Measurements from ENCODE around the gene C1QC. TPM values are rescaled to one million over a fixed set of nuclear protein-coding genes. Genes with fewer than 3 reads are reported as not detected.

The C1QC gene
- 11.7 TPM for total RNA-seq

DNA sequence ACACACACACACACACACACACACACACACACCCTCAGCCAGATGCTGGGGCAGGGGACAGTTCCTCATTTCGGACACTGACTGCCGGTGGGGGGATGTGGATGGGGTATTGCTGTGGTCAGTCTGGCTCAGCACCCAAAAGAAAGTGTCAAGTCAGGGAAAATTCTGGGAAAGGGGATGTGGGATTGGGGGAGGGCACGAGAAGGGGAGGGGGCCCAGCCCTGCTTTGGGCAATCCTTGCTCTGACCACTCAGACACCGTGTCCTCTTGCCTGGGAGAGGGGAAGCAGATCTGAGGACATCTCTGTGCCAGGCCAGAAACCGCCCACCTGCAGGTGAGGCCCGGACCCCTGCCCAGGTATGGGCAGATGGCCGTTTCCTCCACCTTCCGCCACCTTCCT lies at the start of gene C1QC:
C1QC (plus strand) TSS at position 253 of the 400 bp plus-strand sequence. CDS start 391 bp downstream, outside the sequence.
- ATAC-seq: no peak

DNA sequence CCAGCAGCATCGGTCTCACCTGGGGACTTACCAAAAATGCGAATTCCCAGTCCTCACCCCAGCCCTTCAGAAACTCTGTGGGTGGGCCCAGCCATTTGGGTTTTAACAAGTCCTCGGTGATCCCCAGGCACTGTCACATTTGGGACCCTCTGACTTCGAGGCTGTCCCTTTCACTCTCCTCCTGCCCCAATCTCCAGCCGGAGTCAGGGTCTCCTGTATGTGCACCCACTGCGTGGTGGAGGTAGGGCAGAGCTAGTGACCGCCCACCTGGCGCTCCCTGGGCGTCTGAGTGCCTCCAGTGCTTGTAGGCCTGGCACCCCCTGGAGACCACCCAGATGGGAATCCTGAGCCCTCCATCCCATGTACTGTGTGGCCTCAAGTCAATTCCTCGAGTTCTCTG lies 49.0 kb upstream of the C1QC start:
- no peak for ATAC-seq

DNA sequence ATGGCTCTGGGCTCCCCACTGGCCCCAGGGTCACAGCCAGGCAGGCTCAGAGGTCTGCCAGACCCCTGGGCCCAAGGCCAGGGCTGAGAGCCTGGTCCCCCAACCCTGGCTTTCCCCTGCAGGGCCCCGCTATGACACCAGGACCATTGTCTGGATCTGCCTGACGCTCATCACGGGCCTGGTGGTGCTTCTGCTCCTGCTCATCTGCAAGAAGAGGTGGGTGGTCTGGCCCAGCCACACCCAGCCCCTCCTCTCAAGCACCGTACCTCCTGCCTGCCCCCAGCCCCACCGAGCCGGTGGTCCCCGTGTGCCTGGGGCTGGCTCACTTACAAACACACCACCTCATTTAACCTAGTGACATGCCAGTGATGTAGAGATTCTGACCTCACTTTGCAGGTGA lies 48.3 kb upstream of the C1QC start:
- ATAC-seq: no peak

DNA sequence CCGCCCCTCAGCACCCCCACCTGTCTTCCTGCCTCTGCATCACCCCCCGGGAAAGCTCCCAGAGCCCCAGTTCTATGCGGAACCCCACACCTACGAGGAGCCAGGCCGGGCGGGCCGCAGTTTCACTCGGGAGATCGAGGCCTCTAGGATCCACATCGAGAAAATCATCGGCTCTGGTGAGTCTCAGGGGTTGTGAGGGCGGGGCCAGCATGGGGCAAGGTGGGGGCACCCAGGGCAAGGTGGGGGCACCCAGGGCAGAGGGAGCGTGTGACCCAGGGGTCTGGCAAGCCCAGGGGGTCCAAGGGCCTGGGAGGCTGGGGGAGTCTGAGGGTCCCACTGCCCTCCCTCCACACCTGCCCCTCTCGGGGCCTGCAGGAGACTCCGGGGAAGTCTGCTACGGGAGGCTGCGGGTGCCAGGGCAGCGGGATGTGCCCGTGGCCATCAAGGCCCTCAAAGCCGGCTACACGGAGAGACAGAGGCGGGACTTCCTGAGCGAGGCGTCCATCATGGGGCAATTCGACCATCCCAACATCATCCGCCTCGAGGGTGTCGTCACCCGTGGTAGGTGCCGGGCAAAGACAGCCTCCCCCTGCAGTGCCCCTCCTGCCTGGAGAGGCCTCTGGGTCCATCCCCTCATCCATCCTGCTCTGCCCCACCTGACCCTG lies 46.0 kb upstream of the C1QC start:
- ATAC-seq: no peak

DNA sequence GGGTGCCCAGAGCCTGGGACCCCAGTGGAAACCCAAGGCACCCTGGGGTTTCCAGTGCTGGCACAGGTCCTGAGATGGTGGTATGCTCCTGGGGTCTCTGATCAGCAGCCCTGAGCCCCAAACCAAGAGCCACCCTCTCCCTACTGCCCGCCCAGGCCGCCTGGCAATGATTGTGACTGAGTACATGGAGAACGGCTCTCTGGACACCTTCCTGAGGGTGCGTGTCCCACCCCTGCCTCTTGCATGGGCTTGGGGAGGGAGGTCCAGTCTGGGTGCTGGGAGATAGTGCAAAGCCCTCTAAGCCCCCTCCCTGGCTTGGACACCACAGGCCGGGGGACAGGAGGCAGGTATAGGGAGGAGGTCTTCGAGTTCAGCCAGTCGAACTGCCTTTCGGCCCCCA lies 45.4 kb upstream of the C1QC start:
- no peak for ATAC-seq

DNA sequence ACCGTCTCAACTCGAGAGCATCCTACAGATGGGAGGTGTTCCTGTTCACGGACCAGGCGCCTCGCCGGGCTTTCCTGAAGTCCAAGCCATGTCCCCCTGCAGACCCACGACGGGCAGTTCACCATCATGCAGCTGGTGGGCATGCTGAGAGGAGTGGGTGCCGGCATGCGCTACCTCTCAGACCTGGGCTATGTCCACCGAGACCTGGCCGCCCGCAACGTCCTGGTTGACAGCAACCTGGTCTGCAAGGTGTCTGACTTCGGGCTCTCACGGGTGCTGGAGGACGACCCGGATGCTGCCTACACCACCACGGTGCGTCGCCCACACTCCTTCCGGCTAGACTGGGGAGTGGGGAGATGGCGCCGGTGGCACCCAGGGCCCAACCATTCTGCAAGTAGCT lies 44.7 kb upstream of the C1QC start:
- ATAC-seq: no peak

DNA sequence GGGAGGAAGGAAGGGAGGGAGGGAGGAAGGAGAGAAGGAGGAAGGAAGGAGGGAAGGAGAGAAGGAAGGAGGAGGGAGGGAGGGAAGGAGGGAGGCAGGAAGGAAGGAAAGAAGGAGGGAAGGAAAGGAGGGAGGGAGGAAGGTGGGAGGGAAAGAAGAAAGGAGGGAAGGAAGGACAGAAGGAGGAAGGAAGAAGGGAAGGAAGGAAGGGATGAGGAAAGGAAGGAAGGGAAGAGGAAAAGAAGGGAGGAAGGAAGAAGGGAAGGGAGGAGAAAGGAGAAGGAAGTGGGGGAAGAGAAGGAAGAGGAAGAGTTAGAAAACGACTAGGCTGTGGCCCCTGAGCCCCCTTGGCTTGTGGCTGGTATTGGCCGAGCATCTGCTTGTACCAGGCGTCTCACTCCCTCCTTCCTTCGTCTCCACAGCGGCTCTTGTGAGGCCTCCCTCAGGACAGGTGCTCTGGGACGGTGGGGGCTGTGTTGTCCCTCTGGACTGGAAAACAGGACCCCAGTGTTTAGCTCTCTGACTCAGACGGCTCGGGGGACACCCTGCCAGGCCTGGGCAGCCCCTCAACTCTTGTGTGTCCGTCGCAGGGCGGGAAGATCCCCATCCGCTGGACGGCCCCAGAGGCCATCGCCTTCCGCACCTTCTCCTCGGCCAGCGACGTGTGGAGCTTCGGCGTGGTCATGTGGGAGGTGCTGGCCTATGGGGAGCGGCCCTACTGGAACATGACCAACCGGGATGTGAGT lies 43.2 kb upstream of the C1QC start:
- ATAC-seq: peak; percentile 29

DNA sequence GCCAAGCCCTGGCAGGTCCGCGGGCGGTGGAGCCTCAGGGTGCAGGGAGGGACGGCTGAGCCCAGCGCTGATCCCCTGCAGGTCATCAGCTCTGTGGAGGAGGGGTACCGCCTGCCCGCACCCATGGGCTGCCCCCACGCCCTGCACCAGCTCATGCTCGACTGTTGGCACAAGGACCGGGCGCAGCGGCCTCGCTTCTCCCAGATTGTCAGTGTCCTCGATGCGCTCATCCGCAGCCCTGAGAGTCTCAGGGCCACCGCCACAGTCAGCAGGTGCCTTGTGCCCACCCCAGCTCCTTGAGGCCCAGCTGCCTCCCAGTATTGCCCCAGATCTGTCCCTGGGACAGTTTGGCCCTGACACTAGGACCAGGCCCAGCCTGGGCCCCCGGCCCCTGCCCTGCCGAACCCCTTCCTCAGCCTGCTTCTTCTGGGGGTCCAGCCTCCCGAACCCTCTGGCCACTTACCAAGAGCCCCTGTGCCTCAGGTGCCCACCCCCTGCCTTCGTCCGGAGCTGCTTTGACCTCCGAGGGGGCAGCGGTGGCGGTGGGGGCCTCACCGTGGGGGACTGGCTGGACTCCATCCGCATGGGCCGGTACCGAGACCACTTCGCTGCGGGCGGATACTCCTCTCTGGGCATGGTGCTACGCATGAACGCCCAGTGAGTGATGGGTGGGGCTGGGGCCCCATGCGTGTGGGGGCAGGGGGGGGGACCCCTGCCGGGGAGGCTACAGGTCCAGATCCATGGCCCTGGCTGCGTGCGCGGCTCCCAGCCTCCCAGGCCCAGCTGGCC lies 42.4 kb upstream of the C1QC start:
- no peak for ATAC-seq

DNA sequence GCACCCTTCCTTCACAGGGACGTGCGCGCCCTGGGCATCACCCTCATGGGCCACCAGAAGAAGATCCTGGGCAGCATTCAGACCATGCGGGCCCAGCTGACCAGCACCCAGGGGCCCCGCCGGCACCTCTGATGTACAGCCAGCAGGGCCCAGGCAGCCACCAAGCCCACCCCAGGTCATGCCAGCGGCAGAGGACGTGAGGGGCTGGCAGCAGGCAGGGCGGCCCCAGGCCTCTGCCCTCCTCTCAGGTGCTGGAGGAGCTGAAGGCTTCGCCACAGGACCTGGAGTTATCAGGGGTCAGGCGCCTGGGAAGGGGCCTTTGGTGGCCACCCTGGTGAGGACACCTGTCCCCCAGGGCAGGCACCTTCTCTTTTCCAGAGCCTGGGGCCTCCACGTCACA lies 41.8 kb upstream of the C1QC start:
- no peak for ATAC-seq

DNA sequence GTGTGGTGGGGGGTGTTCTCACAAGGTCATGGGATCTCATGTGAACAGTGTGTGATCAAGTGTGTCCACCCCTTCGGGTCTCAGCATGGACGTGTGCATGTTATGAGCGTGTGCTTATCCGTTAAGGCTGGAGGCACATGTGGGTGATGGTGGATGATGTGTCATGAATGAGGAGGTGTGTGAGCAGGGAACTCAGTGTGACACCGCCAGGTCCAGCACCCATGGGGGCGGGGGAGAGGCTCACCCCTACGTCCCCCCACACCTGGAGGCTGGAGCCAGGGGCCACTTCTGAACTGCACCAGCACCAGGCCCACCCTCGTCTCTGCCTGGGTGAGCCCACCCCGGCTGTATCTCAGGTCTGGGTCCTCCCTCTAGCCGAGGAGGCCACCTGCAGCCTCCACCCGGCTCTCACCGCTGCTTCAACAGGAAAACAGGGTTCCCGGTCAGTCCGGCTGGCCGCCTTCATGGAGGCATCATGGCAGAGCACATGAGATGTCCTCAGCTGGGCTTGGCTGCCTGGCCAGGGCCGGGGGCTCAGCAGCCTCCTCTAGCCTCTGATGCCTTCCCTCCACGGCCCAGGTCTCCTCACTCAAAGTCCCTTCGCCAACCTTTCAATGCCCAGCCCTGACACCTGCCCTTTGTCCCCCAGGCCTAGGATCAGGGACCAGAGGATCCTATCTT lies 41.2 kb upstream of the C1QC start:
- peak; percentile 26 for ATAC-seq

DNA sequence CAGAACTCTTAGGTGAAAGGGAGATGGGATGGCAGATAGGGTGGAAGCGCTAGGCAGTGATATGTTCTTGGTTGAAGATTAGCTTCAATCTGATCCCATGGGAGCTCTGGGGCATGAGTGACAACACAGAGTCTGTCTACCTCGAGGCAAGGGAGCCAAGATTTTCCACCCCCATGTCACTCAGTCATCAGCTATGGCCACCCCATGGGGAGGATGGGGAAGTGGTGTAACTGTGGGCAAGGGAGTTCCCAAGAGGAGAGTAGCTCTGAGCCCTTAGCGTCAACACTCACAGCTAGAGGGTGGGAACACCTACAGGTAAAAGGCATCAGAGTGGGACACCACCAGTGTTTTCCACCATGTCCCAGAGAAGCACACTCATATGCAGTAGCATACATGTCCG lies 37.3 kb upstream of the C1QC start:
- no peak for ATAC-seq

DNA sequence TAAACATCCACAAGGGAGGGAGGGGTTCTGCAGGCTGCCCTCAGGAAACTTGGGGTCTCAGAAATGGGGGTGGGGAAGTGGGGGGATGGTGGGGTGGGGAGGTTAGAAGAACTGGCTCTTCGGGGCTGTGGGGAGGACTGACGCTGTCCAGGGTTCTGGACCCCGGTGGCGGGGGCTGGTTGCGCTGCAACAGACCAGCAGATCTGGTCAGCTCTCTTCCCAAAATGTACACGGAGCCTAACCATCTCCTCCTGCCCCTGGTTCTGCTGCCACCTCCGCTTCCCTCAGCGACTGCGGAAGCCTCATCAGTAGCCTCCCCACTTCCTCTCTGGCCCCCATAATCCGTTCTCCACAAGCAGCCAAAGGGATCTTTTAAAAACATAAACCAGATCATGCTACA lies 36.3 kb upstream of the C1QC start:
- ATAC-seq: no peak

DNA sequence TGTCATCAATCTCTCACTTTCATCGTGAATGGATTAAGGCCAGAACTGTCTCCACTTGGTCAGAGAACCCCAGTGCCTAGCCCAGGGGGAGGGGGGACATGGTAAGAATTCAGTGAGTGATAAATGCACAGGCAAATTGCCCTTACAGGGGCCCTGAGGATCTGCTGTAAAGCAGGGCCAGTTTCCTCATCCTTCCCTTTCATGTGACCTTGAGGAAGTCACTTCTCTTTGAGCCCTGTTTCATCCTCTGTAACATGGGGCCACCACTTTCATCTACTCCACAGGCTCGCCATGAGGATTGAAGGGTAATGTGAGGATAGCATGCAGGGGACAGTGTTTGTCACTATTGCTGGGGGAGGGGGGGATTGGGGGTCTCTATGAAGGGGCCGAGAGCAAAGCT lies 35.1 kb upstream of the C1QC start:
- no peak for ATAC-seq

DNA sequence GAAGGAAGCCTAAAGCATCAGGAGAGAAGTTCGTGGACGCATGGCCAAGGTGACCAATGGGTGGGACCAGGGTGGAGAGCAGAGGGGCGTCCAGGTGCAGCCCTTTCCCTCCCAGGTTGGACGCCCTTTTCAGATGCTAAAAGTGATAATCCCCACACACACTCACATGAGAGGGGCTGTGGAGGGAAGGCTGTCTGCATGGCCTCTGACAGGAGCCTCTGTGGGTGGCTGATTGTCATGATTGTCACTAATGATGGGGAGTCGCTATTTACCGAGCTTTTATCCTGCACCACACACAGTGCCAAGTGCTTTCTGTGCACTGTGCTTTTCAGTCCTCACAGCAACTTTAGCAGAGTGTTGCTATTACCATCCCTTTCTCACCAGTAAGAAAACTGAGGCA lies 34.1 kb upstream of the C1QC start:
- ATAC-seq: no peak

DNA sequence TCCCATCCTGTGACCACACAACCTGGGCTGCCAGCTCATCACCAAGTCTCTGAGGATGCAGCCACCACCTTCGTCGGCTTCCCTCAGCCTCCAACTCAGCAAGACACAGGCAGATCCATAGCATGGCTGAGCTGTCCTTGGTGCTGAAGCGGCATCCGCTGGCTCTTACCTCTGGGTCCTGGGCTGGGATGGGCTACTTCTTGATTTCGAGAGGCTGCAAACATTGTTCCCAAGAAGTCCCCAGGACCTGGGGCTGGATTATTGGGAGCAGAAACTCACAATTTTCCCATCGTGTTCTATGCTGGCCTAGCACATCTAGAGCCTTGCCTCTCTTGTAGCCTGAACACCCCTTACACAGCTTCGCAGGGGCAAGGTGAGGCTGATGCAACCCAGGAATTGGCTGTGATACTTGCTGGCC lies 31.9 kb upstream of the C1QC start:
- ATAC-seq: peak; percentile 53

DNA sequence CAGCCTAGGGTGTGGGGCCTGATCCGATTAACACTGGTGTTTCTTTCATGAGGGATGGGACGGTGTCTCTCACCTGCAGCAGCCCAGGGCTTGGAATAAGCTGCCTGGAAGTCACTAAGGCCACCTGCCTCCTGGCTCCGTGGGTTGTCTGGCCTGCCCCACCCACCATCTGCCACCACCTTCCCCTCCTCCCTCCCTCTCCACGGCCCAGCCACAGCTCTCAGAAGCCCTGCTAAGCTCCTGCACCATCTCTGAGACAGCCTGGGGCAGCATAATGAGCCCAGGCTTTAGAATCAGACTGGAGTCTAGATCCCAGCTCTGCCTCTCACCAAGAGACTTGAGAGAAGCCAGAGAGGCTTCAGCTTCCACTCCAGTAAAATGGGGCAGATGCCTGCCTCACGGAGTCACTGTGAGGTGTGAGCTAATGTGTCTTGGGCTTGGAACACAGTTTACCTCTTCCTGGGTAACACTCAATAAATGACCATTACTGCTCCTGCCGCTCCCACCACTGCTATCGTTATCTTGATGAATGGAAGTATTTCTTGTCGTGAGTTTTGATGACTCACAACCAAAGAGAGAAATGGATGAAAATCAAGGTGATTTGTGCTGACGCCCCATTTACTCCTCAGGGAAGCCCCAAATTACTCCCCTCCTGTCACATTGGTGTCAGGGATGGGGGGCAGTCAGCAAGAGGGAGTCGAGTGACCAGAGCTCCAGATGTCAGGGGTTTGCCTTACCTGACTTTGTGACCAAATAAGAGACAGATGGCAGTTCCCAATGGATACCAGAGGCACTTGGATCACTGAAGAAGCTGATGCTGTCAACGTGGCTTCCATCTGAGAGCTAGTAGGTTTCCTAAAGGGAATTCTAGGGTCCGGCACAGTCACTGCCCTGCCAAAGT lies 30.5 kb upstream of the C1QC start:
- no peak for ATAC-seq

DNA sequence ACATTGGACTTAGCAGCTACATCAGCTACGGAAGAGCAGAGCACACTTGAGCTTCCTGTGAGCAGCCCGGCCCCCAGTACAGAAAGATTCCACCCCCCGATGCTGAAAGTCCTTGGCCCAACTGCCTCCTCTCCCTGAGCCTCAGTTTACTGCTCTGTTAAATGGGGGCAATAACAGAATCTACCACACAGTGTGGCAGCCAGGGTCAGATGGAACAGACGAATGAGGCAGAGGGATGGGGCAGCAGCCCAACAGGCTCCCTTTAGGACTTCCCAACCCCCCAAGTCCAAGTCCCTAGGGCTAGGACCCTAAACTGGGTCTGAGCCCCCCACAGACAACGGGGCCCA lies 29.9 kb upstream of the C1QC start:
- no peak for ATAC-seq

DNA sequence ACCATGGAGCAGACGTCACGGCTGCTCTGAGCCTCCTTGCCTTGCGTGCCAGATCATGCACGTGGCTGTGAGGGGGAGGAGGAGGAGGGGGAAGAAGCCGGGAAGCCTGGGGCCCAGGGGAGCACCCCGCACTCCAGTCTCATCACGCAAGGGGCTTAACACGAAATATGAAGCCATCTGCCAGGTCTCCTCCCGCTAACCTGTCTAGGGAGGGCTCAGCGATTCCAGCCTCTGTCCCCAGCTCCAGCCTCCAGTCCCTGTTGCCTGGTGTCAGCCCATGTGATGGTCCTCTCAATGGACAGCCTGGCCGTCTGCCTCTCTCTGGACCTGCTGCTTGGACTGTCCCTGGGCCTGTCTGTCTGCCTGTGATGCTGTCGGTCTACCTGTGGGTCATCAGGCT lies 29.5 kb upstream of the C1QC start:
- ATAC-seq: no peak

DNA sequence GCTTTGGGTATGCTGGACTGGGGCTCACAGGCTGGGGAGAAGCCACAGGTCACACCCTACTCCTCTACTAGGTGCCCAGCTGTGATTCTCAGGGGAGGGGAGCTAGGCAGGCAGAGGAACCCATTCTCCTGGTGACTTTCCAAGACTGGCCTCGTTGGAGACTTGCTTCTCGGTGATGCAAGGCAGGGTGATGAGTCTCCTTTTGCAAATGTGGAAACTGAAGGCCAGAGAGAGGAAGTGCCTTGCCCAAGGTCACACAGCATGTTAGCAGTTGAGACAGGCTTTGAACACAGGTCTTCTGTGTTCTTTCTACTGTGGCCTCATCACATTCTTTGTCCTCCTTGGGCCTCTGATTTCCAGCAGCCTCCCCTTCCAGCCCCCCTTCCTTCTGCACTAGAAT lies 27.5 kb upstream of the C1QC start:
- no peak for ATAC-seq

DNA sequence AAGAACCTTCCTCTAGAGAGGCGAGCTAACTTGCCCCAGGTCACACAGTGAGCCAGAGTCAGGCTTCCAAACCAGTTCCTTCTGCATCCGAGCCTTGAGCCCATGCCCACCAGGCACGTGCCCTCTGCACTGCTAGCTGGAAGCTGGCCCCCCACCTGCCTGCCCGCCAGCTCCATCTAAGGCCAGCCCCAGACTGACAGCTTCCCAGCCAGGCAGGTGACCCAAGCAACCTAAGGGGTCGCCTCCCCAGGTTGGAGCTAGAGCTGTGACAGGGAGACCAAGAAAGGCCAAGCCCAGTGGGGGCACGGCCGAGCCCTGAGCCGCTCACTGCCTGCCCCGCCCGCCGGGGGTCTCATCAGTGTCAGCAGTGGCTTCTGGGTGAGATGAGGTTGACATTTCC lies 26.9 kb upstream of the C1QC start:
- ATAC-seq: no peak

DNA sequence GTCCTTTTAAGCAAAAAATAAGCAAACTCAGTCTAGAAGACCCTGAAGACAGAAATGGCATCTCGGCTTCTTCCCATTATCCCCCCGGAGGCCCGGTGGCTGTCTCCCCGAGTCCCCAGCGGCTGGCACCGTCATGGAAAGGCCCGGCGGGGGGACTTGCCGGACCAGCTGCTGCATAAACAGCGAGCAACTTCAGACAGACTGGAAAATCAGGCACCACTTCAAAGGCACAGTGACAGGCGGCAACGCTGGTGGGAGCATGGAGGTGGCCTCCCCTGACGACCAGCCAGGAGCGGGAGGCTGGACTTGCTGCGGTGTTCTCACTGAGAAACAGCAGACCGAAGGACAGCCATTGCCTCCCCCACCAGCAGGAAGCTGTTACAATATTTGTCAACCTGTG lies 25.4 kb upstream of the C1QC start:
- no peak for ATAC-seq

DNA sequence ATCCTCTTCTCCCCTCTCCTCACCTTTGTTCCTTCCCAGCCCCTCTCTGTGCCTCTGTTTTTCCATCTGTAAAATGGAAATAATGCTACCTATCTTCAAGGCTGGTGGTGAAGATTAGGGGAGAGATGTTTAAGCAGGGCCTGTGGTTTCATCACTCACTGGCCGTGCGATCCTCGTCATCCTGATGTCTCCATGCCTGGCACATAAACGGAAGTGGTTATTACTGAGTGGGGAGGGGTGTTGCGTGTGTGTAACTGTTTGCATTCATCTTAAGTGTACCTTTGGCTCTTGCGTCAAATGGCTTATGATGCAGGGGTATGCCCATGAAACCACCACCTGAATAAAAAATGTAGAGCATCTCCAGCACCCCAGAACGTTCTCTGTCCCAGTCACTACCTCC lies 24.2 kb upstream of the C1QC start:
- no peak for ATAC-seq
